ENCODE measurements around the gene RALGPS1.
"Not testable (repeated sequence)": the region's sequence is repeated elsewhere in the genome, so short reads cannot be mapped to it uniquely, and the experiment has no call there.

The RALGPS1 gene

GRCh38 chr9:127144670-127145445, 230.3 kb downstream of the RALGPS1 start:
- in situ Hi-C loops (cut with HindIII; ENCODE audit: low sequenced_read_pairs): no loop called here

GRCh38 chr9:127146841-127147240, 232.3 kb downstream of the RALGPS1 start:
- in situ Hi-C loops (cut with HindIII; ENCODE audit: low sequenced_read_pairs): not testable (repeated sequence)

- in situ Hi-C loops (cut with HindIII; ENCODE audit: low sequenced_read_pairs): no loop called here
Measured at GRCh38 chr9:127147251-127147650, 232.7 kb downstream of the RALGPS1 start.

- in situ Hi-C loops (cut with HindIII; ENCODE audit: low sequenced_read_pairs): no loop called here
Measured at GRCh38 chr9:127148014-127148413, 233.4 kb downstream of the RALGPS1 start.

GRCh38 chr9:127149010-127149409, 234.4 kb downstream of the RALGPS1 start:
- in situ Hi-C loops (cut with HindIII; ENCODE audit: low sequenced_read_pairs): no loop called here

- in situ Hi-C loops (cut with HindIII; ENCODE audit: low sequenced_read_pairs): no loop called here
Measured at GRCh38 chr9:127149463-127150390, 235.1 kb downstream of the RALGPS1 start.

GRCh38 chr9:127153501-127153900, 238.9 kb downstream of the RALGPS1 start:
- in situ Hi-C loops (cut with HindIII; ENCODE audit: low sequenced_read_pairs): no loop called here

GRCh38 chr9:127154003-127154389, 239.4 kb downstream of the RALGPS1 start:
- in situ Hi-C loops (cut with HindIII; ENCODE audit: low sequenced_read_pairs): no loop called here

- in situ Hi-C loops (cut with HindIII; ENCODE audit: low sequenced_read_pairs): no loop called here
Measured at GRCh38 chr9:127154390-127155191, 240.0 kb downstream of the RALGPS1 start.

- in situ Hi-C loops (cut with HindIII; ENCODE audit: low sequenced_read_pairs): no loop called here
Measured at GRCh38 chr9:127155314-127155960, 240.9 kb downstream of the RALGPS1 start.

GRCh38 chr9:127158786-127159324, 244.3 kb downstream of the RALGPS1 start:
- in situ Hi-C loops (cut with HindIII; ENCODE audit: low sequenced_read_pairs): no loop called here

- in situ Hi-C loops (cut with HindIII; ENCODE audit: low sequenced_read_pairs): no loop called here
Measured at GRCh38 chr9:127159325-127159801, 244.8 kb downstream of the RALGPS1 start.

GRCh38 chr9:127159949-127160610, 245.5 kb downstream of the RALGPS1 start:
- in situ Hi-C loops (cut with HindIII; ENCODE audit: low sequenced_read_pairs): no loop called here

GRCh38 chr9:127161081-127161624, 246.6 kb downstream of the RALGPS1 start:
- in situ Hi-C loops (cut with HindIII; ENCODE audit: low sequenced_read_pairs): no loop called here

- in situ Hi-C loops (cut with HindIII; ENCODE audit: low sequenced_read_pairs): no loop called here
Measured at GRCh38 chr9:127162046-127162863, 247.7 kb downstream of the RALGPS1 start.

GRCh38 chr9:127162864-127163365, 248.3 kb downstream of the RALGPS1 start:
- in situ Hi-C loops (cut with HindIII; ENCODE audit: low sequenced_read_pairs): no loop called here

GRCh38 chr9:127163409-127163808, 248.8 kb downstream of the RALGPS1 start:
- in situ Hi-C loops (cut with HindIII; ENCODE audit: low sequenced_read_pairs): no loop called here

GRCh38 chr9:127165116-127165515, 250.5 kb downstream of the RALGPS1 start:
- in situ Hi-C loops (cut with HindIII; ENCODE audit: low sequenced_read_pairs): no loop called here
